Measurements from ENCODE around the gene SEMA5A.

The SEMA5A gene

DNA sequence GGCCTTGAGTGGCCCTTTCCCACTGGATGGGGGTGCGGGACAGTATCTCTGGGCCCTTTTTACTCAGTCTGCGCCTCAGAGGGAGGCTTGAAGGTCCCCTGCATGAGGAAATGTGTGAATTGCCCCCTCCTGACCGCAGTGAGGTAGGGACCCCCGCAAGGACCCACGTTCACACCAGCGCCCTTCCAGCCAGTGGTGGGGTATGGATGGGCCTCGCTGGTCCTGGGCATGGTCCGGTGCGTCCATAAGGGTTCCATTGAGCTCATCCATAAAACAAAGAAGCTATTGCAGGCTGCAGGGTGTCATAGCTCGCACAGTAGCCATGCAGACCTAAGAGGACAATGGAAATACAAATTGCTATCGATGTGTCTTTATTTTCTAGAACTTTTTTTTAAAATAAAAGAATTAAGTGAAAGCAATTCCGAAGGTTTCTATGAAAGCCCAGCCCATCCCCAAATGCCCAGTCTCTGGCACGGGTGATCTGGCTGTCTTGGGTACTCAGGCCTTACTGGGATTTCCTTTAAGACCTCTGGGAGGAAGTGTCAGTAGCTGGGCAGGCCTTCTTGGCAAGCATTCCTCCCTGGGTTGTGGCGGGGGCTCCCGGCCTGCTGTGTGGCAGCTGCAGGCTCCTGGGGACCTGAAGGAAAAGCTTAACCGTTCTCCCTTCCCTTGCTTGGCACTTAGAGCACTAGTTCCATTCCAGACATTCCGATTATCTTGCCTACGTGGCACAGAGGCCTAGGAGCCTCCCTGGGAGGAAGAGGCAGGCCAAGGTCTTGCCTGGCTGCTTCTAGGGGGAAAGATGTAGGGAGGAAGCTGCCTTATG lies 1.5 kb upstream of the SEMA5A start:
- no peak for DNase-seq

DNA sequence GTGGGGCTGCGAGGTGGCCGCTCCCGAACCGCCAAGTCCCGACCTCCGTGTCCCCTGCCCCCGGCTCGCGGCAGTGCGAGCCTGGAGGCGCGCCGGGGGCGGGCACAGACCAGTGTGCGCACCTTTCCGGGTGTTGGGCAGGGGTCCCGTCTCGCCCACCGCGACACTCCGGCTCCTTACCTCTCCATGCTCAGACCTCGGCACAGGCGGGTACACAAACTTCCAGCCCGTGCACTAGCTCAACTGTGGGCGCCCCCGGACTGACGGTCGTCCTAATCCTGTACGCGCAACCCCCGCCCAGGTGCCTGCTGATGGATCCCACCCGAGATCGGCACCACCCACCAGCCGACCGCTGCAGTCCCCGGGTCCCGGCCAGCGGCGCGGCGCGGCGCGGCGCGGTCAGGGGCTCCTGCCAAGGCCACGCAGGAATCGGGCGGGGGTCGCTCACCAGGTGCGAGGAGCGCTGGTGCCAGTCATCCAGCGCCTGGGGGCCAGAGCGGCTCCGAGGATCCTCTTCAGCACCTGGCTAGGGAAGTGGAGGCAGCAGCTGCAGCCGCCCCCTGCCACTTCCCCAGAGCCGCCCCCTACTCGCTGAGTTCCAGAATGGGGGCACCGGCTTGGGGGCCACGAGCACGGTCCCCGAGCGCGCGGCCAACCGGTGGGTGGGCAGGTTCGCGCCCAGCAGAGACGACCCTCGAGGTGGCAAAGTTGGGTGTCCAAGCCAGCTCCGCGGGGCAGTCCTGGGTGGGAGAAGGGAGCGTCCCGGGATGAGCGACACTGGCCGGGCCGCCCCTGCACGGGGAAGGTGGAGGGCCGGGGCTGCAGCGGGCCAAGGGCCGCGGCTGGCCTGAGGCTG lies 511 bp downstream of the SEMA5A start:
- no peak for DNase-seq

DNA sequence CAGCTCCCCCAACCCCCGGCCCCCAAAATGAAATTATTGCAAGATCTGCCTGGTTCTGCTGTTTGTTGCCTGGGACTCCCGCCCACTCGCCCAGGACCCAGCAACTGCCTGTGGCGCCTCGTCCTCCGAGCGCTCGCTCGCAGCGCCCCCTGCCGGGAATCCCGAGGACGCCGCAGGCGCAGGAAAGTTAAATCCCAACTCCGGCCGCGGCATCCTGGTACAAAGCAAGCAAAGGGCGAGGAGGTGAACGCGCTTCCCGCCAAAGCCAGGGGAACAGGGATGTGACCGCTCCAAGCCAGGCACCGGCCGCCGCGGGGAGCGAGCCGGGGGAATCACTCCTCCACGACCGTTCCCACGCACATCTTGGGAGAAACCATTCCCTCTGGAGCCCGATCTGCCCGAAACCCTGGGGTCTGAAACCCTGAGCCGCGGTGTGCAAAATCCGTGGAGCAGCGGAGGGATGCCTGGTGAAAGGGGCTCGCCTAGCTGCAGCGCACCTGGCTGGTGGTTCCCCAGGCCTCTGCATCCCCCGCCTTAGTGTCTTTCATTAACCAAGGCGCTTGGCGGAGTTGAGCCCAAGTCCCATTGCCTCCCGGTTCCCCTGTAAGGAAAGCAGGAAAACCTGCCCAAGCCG lies 1.3 kb downstream of the SEMA5A start:
- peak; percentile 64 for DNase-seq

DNA sequence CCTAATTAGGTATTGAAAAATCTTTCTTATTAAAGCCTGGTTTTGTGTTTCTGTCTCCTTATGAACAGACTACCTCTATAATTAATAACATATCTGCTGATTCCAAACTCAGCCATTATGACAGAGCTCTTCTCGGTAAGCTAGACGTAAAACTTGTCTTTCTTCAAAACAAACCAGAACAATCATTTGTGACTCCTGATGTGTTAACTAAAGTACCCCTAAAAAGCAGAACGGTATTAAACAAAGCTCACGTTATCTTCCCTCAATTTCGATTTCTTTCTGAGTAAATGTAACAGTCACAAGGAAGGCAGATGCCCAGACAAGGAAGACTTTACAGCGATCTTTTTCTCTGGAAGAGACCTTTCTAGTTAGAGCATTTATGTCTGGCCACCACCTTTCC lies 1.8 kb downstream of the SEMA5A start:
- no peak for DNase-seq

DNA sequence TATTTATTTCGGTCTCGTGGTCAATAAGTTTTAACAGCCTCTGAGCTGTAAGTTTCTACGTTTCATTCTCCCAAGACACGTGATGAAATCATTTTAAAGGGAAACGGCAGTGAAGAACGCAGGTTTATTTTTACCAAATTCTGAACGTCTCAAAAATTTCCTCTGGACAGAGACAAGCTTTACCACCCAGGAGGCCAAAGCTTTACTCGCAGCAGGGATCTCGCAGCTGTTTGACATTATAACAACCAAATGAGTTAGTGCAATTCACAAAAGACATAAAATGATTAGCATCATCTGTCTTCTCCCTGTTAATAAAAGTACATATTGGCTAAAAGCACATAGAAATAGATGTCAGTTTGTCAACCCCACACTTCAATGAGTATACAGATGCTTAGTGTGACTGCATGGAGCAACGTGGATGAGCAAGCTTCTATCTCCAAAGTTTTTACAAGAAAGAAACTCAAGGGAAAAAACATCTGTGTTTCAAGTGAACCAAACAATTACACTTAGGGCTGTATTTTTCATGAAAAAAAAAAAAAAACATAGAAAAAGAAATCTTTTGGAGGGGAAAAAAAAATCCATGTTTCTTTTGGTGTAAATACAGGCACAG lies 2.5 kb downstream of the SEMA5A start:
- DNase-seq, result no peak

DNA sequence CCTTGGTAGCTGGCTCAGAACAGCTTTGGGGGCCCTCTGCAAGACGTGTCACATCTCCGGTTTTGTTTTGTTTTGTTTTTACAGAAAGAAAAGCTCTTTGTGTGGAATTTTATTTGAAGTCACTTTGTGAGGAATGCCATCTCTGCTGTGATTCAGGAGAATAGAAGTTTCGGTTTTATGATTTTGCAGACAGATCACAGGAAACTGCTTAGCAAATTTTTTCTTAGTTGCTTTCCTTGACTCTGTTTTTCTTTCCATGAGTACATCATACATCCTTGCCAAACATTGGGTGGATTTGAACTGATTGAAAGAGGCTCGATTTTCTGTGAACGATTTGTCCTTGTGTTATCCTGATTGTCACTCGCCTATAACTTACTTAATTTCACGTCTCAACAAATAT lies 5.1 kb downstream of the SEMA5A start:
- no peak for DNase-seq

DNA sequence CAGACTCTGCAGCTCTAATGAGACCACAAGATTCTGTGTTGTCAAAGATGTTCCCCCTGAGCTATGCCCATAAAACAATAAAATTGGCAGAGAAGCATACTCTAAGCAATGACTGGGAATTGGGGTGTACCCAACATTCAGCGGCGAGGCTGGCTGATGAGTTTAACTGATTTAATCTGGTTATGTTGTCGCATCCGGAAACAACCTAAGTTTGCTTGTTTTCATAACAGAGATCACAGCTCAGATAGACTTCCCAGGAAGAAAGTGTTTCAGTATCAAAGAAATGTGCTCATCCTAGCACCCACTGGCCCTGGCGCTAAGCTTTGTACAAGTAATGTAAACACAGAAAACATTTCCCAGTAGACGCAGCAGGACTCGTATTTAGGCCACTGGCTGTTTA lies 7.4 kb downstream of the SEMA5A start:
- DNase-seq, result no peak

DNA sequence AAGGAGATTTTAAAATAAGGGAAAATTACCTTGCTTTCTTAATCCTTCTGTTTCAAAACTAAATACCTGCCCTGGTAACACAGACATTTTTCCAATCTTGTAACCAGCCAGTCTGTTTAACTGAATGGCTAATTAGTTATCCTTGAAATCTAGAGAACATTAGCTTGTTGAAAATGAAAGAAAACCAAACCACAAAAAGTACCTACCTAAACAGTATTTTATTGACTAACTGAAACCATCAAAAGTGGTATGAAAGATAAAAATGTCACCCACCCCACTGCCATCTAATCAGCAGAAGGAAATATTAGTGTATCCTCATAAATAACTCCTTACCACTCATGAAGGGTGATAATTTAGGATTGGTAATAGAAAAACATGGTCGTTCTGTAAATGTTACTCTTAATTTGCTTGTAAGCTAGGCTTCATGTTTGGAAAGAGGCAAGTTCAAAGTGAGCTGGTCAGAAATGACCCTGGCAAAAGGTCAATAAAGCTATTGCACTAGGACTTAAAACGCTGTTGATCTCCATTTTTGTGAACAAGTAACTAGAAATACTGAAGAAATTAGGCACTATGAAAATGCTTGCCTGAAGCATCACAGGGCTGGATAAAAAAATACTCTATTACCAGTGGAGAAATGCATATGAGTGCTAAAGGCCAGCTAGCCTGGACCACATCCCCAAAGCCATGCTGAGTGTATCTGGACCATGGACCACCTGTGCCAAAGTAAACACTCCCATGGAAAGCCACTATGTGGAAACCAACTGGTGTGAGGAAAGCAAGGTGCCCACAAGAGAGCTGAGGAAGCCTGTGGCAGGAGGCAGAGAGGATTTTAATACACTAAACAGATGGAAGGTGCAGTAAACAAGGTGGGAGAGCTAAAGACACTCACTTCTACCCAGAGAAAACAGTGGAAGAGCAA lies 8.4 kb downstream of the SEMA5A start:
- no peak for DNase-seq

DNA sequence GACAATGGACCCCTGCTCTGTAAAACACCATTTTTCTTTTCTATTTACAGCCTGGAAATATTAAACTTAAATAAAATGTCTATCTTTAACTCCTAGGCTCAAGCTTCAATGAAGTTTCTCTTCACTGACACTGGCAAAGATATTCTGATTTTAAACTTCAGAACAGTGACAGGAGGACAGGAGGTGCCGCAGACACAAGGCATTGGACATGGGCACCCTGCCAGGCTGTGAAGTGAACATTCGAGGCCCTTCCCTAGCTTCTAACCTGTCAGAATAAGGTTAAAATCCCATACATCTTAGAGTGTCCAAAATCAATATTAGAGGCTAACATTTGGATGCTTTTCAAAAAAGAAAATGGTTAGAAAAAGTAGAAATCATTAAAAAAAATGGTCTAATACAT lies 9.2 kb downstream of the SEMA5A start:
- no peak for DNase-seq

DNA sequence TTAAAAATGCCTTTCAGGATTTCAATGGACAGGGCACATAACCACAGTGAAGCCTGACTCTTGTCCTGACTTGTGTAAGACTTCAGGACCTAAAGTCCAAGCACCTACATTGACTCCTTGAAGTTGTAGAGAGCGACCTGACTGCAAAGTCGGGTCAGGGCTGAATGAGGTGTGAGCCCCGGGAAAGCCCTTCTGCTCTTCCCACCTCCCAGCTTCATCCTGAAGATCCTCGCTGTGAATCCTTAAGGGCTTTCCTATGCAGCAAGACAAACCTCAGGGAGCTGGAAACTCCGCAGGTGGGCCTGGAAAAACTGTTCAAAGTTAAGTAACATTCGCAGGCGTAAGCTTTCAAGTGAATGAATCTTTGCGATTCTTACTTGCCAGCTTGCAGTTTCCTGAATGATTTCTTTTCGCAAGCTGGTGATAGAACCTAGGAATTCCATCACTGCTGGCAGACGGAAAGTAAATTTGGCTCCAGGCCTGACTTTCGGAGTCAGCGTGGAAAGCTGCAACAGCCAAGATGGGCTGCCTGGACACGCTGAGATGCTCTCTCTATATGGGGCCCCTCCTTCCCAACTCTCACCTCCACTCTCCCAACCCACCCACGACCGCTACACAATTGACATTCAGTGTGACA lies 10.9 kb downstream of the SEMA5A start:
- DNase-seq, result no peak

DNA sequence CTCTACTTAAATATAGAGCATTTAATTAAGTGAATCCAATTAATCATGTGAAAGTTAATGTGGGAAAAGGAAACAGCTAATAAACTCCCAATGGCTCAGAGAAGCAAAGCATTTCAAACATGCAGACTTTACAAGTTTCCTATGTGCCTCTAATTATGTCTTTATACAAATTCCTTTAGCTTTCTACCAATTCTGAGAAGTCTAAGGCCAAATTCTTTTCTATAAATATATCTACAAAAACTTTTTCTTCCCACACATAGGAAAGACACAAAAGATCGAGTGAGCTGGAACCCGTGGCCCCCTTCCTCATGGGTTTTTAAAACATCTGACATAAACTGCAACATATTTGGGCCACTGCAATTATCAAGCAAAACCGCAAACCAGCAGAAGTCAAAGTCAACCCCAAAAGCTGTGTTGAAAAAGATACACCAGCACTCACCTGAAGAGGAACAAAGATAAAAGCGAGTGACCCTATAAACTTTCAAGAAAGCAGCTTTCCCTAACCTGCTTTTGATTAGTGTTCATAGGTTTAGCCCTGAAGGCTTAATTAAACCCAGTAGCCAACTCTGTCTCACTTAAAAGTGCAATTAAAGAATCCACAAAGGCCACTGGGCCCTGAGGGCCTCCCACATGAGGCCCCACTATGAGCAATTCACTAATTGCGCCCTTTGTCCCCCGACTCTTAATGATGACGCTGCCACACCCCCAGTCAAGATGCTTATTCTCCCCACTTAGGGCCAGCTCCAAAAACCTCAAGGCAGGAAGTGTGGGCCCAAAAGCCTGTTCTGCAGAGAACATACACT lies 12.1 kb downstream of the SEMA5A start:
- DNase-seq, result no peak

DNA sequence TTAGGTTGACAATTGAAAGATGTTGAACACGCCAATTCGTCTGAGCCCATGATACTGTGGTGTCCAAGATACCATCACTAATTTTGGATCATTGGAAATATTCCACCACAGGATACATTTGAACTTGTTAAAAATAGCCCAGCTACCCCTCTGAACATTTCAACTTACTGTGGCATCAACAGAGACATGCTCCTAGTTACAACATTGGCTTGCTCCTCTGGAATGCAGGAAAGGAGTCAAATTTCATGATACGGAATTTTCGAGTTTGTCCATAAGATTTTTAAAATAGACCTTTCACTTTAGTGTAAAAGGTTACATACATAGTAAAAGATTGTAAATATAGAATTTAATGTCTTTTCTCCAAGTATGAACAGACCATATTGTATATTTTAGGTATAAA lies 12.8 kb downstream of the SEMA5A start:
- DNase-seq, result no peak

DNA sequence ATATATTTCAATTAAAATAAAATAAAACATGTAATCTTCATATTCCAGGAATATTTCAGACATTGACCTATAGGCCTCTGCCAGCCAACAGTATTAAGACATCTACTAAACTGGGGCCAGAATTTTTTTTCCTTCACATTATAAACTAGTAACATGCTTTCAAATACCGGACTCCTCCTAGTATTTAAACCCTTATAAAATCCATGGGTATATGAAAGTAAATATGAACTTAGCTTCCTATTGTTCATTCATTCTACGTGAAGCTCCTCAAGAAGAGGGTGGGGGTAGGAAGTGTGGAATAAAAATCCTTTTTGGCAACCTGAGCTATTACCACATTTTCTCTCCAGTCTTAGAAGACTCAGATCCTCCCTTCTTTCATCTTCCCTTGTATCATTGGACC lies 16.4 kb downstream of the SEMA5A start:
- no peak for DNase-seq

DNA sequence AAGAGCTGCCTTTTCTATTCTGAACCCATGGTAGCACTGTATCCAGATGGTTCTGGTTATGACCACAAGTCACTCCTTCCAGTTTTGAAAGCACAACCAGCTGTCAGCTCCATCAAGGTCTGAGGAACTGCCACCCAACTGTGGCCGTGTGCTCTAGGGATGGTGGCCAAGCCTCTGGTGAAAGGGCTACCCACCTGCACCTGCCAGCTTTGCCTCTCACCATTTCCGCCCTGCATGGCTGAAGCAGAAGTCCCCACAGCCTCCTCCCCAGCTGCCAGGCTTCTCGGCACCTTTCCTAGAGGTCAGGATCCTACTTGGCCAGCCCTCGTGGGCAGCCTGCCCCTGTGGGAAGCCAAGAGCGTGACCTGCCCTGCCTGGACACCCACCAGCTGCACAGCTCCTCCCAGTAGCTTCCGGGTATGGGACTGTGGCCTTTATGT lies 16.8 kb downstream of the SEMA5A start:
- DNase-seq, result no peak

DNA sequence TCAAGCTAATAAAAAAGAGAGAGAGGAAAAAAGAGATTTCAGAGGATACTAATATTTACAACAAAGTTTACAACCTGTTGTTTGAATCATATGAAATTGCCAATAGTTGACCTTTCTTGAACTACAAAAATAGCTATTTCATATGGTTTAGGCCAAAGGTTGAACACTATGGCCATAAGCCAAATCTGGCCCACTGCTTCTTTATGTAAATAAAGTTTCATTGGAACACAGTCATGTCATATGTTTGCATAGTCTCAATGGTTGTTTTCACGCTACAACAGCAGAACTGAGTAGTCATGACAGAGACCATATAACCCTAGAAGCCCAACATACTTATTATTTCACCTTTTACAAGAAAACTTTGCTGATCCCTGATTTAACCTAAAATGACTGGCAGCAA lies 20.9 kb downstream of the SEMA5A start:
- no peak for DNase-seq

DNA sequence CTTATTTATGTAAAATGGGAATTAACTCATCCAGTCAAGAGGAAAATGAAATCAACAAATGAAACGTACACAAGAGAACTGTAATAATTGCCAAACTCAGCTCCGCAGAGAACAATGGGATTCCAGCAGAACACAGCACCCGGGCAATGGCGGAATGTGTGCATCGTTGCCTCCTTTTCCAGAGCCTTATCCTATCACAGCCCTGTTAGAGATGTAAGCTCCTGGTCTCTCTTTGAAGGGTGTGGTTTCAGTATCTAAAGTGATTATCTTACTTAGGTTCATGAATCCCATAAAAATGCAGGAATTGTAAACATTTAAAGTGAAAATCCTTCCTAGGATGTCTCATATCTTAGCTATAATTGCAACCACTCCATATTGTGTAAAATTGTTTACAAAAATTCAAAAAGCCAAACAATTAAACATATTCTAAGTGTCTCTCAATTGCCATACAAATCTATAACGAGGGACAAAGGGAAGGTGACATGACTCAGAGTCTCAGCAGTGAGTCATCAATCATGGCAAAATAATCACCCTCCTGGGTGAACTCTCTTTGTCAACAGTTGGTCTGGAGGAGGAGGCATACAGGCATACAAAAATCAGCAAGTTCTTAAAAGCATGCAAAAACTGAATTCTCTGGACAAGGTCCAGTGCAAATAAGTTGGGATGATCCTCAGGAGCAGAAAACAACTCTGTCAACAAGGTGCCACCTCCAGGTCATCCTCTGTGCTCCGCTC lies 22.6 kb downstream of the SEMA5A start:
- no peak for DNase-seq

DNA sequence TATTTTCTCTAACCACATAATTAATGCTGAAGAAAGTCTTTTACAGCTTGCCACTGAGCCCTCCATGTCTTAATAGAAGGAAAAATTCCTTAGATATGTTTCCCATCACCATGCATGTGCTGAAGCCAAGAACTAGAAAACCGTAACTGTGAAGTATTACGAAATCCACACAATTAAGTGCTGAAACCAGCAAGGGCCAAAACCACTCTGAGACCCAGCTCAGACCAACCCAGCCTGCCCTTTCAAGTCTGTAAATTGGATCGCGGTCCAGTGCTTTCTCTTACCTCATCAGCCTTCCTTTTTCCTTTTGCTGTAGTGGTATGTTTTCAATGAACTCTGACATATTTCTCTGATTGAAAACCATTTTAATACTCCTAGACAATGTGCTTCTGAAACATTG lies 26.3 kb downstream of the SEMA5A start:
- DNase-seq, result no peak

DNA sequence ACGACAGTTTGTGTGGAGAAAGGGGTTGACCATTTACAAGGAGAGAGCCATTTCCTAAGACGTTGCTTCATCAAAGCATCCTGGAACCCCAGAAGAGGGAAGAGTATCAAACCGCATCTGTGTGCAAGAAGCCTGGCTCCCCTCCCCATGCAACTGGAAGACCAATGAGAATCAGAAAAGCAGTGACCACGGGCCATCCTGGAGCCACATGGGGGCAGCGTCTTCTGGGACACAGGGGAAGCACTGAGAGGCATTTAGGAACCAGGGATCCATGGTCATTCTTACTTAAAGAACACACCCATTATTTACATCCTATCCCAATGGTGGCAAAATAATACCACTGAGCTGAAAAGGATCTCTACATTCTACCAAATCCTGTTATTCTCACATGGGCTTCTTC lies 29.3 kb downstream of the SEMA5A start:
- no peak for DNase-seq

DNA sequence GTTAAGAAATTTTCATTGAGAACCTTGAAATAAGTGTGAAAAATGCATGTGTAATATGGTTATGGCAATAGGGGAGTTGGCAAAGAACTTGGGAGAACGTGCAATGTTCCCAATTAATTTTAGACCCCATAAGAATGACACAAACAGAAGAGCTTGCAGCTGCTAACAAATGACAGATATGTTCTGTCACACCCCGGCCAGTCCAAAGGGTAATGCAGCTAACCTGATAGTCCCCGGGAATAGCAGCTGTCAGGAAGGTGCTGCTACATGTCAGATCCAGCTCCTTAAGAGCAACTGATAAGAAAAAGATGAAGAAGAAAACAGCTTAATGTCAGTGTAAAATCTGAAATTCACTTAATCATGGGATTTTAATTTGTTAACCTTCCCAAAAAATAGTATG lies 30.4 kb downstream of the SEMA5A start:
- DNase-seq, result no peak

DNA sequence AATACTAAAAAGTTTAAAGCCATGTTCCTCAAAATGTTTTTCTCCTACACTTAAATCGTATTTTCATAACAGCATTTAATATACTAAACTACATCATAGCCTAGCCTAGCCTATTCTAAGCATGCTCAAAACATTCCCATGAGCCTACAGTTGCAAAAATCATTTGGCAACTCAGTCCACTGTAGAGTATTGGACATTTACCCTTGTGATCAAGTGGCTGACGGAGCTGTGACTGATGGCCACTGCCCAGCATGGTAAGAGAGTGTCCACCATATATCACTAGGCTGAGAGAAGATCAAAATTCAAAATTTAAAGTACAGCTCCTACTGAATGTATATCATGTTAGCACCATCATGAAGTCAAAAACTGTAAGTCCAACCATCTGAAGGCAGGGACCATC lies 30.9 kb downstream of the SEMA5A start:
- no peak for DNase-seq
